H9 (cell line): Measurements from ENCODE around the gene CDKL5. TPM values are rescaled to one million over a fixed set of nuclear protein-coding genes. Genes with fewer than 3 reads are reported as not detected.
A peak's percentile ranks its signal among the peaks of the same experiment; 100 is the strongest.

Source experiments
- DNase-seq: peaks from one replicate; pipeline ENCODE4 v3.0.0-alpha.2; 2017
- H2AFZ ChIP-seq: one replicate; pipeline ENCODE4 v1.6.1; 2013; ENCODE audit warnings: mild to moderate bottlenecking, low read length, control low read depth, moderate library complexity
- H2AK5ac ChIP-seq: 2 replicates; pipeline ENCODE4 v1.6.1; 2013; ENCODE audit warnings: low read length, control low read depth, mixed read lengths; ENCODE audit not compliant: insufficient read length
- H2BK120ac ChIP-seq: one replicate; pipeline ENCODE4 v1.6.1; 2013; ENCODE audit warnings: low read depth, mild to moderate bottlenecking, low read length, control low read depth, inconsistent platforms; ENCODE audit not compliant: poor library complexity, severe bottlenecking
- H2BK12ac ChIP-seq: 2 replicates; pipeline ENCODE4 v1.6.1; 2013; ENCODE audit warnings: low read length, control low read depth, mixed read lengths, low read depth; ENCODE audit not compliant: insufficient read length
- H2BK15ac ChIP-seq: 2 replicates; pipeline ENCODE4 v1.6.1; 2013; ENCODE audit warnings: low read depth, low read length, control low read depth
- H2BK20ac ChIP-seq: one replicate; pipeline ENCODE4 v1.6.1; 2013; ENCODE audit warnings: low read depth, mild to moderate bottlenecking, low read length, control low read depth, inconsistent platforms; ENCODE audit not compliant: poor library complexity, severe bottlenecking
- H2BK5ac ChIP-seq: 2 replicates; pipeline ENCODE4 v1.6.1; 2013; ENCODE audit warnings: low read length, control low read depth, mixed read lengths; ENCODE audit not compliant: insufficient read length
- H3K14ac ChIP-seq: 2 replicates; pipeline ENCODE4 v1.6.1; 2013; ENCODE audit warnings: low read length, control low read depth; ENCODE audit not compliant: insufficient read depth
- H3K18ac ChIP-seq: 2 replicates; pipeline ENCODE4 v1.6.1; 2013; ENCODE audit warnings: low read depth, mild to moderate bottlenecking, mixed read lengths, low read length, control low read depth; ENCODE audit not compliant: insufficient read length
- H3K23ac ChIP-seq: 2 replicates; pipeline ENCODE4 v1.6.1; 2013; ENCODE audit warnings: low read length, control low read depth, mixed read lengths, low read depth; ENCODE audit not compliant: insufficient read length
- H3K23me2 ChIP-seq: 2 replicates; pipeline ENCODE4 v1.6.1; 2013; ENCODE audit warnings: low read depth, mild to moderate bottlenecking, mixed read lengths, low read length, control low read depth; ENCODE audit not compliant: insufficient read length, poor library complexity, severe bottlenecking
- H3K27ac ChIP-seq: 2 replicates; pipeline ENCODE4 v1.5.1; 2013; ENCODE audit warnings: low read length, control low read depth, mixed read lengths, low read depth; ENCODE audit not compliant: insufficient read length
- H3K27me3 ChIP-seq: 2 replicates; pipeline ENCODE4 v1.6.1; 2013; ENCODE audit warnings: low read length, control low read depth, inconsistent platforms; ENCODE audit not compliant: insufficient read depth
- H3K4ac ChIP-seq: 2 replicates; pipeline ENCODE4 v1.6.1; 2013; ENCODE audit warnings: low read depth, mild to moderate bottlenecking, control low read depth, inconsistent platforms, low read length, moderate library complexity
- H3K4me1 ChIP-seq: 2 replicates; pipeline ENCODE4 v1.6.1; 2013; ENCODE audit warnings: low read length, control low read depth, inconsistent platforms; ENCODE audit not compliant: insufficient read depth
- H3K4me2 ChIP-seq: 2 replicates; pipeline ENCODE4 v1.6.1; 2013; ENCODE audit warnings: low read length, control low read depth, mixed read lengths; ENCODE audit not compliant: insufficient read length, insufficient read depth
- H3K56ac ChIP-seq: 2 replicates; pipeline ENCODE4 v1.6.1; 2013; ENCODE audit warnings: low read depth, mild to moderate bottlenecking, mixed read lengths, low read length, control low read depth; ENCODE audit not compliant: insufficient read length
- H3K79me1 ChIP-seq: 2 replicates; pipeline ENCODE4 v1.6.1; 2013; ENCODE audit warnings: low read depth, mild to moderate bottlenecking, moderate library complexity, low read length, control low read depth, inconsistent platforms; ENCODE audit not compliant: insufficient read depth, poor library complexity, severe bottlenecking
- H3K79me2 ChIP-seq: 2 replicates; pipeline ENCODE4 v1.6.1; 2013; ENCODE audit warnings: low read length, control low read depth, inconsistent platforms; ENCODE audit not compliant: insufficient read depth
- H3K9ac ChIP-seq: 2 replicates; pipeline ENCODE4 v1.6.1; 2013; ENCODE audit warnings: low read length, control low read depth, mixed read lengths; ENCODE audit not compliant: insufficient read length; ENCODE audit errors: extremely low read depth
- H3K9me3 ChIP-seq: one replicate; pipeline ENCODE4 v1.6.1; 2013; ENCODE audit warnings: low read depth, low read length, inconsistent platforms; ENCODE audit not compliant: control insufficient read depth
- H3T11ph ChIP-seq: one replicate; pipeline ENCODE4 v1.6.1; 2013; ENCODE audit warnings: mild to moderate bottlenecking, low read length, control low read depth, inconsistent platforms
- H4K20me1 ChIP-seq: one replicate; pipeline ENCODE4 v1.6.1; 2013; ENCODE audit not compliant: control insufficient read depth, insufficient read length, insufficient read depth
- H4K5ac ChIP-seq: 2 replicates; pipeline ENCODE4 v1.6.1; 2013; ENCODE audit warnings: low read depth, mild to moderate bottlenecking, mixed read lengths, low read length, control low read depth; ENCODE audit not compliant: insufficient read length
- H4K8ac ChIP-seq: replicated peaks from 2 replicates; pipeline ENCODE4 v1.6.1; 2013; ENCODE audit warnings: low read length, control low read depth, mixed read lengths, low read depth; ENCODE audit not compliant: insufficient read length
- H4K91ac ChIP-seq: 2 replicates; pipeline ENCODE4 v1.6.1; 2013; ENCODE audit warnings: low read depth, mild to moderate bottlenecking, moderate library complexity, mixed read lengths, low read length, control low read depth; ENCODE audit not compliant: insufficient read length
- H3K27ac Mint-ChIP-seq, 3 experiments: 2 replicates in 2 of 3; 3 replicates in 1 of 3; pipeline ENCODE4 v1.8.0; 2020 to 2021; ENCODE audit warnings: mixed read lengths in 3 of 3, mild to moderate bottlenecking in 1 of 3, moderate library complexity in 1 of 3
- H3K27me3 Mint-ChIP-seq: 2 replicates; pipeline ENCODE4 v1.8.0; 2021; ENCODE audit warnings: low read depth, mild to moderate bottlenecking, moderate library complexity, mixed read lengths
- H3K36me3 Mint-ChIP-seq, 3 experiments: 2 replicates in 2 of 3; 3 replicates in 1 of 3; pipeline ENCODE4 v1.8.0; 2020 to 2021; ENCODE audit warnings: low read depth in 3 of 3, mixed read lengths in 3 of 3; ENCODE audit not compliant: insufficient read depth in 1 of 3
- H3K4me1 Mint-ChIP-seq, 2 experiments: 2 replicates each; pipeline ENCODE4 v1.8.0; 2020; ENCODE audit warnings: mixed read lengths in 2 of 2
- H3K4me3 Mint-ChIP-seq, 2 experiments: 2 replicates in 1 of 2; 3 replicates in 1 of 2; pipeline ENCODE4 v1.8.0; 2020 to 2021; ENCODE audit warnings: mild to moderate bottlenecking in 2 of 2, mixed read lengths in 2 of 2, moderate library complexity in 1 of 2
- H3K9me3 Mint-ChIP-seq, 2 experiments: 2 replicates in 1 of 2; 3 replicates in 1 of 2; pipeline ENCODE4 v1.8.0; 2020; ENCODE audit warnings: mild to moderate bottlenecking in 2 of 2, mixed read lengths in 2 of 2, moderate library complexity in 1 of 2
- WGBS: extraction: QIAGEN DNeasy Blood & Tissue Kit; methylation state at CpG from one replicate; pipeline ENCODE4 v1.1.7; 2013; ENCODE audit warnings: missing lambda C conversion rate, low lambda C conversion rate, mixed read lengths; ENCODE audit not compliant: insufficient read length; ENCODE audit errors: extremely low coverage; 5-methylcytosine and 5-hydroxymethylcytosine counted together
- total RNA-seq: library from RNA; stranded (reverse); gene quantifications from 2 replicates; pipeline ENCODE4 v1.2.1, GENCODE V29; 2021
- TF ChIP-seq, protein P1 (sequence below): fragments of 200-600 bp; sonication (generic); conservative IDR thresholded peaks from 3 replicates; pipeline ENCODE4 v1.8.0; 2021; ENCODE audit warnings: antibody characterized with exemption, mild to moderate bottlenecking

CDKL5 gene
- total RNA-seq, 1 experiment from 2014 or later, result 19.5 TPM

DNA sequence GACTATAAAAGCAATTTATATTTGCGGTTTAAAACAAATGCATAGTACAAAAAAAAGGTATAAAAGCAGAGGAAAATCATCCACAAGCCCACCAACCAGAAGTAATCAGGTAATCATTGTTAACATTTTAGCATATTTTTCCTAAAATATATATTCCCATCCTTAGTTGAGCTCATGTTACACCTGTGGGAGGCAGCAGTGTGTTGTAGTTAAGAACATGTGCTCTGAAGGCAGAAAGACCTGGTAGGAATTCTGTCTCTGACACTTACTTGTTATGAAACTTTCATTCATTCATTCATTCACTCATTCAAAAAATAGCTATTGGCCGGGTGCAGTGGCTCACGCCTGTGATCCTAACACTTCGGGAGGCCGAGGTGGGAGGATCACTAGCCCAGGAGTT, 15.4 kb upstream of the CDKL5 start:
- Histone ChIP-seq H2BK15ac (no peak overlapping the region), H4K20me1 (no peaks in the 10 kb centered on the region), H2BK5ac (no peak overlapping the region), H3K4ac (no peak overlapping the region), H3K9ac (no peak overlapping the region), H2BK20ac (no peak overlapping the region), H3K18ac (no peak overlapping the region), H3K9me3 (peaks cover 13% of the 10 kb centered on the region), H3K56ac (no peak overlapping the region), H3K4me2 (no peak overlapping the region), H3K79me1 (no peaks in the 10 kb centered on the region), H2BK120ac (no peak overlapping the region), H3K23ac (no peak overlapping the region), H4K5ac (no peak overlapping the region), H3T11ph (no peak overlapping the region), H3K79me2 (no peaks in the 10 kb centered on the region), H3K4me1 (no peaks in the 10 kb centered on the region), H3K27ac (no peak overlapping the region), H4K8ac (no peak overlapping the region), H3K23me2 (no peaks in the 10 kb centered on the region), H2AK5ac (no peak overlapping the region), H3K27me3 (no peaks in the 10 kb centered on the region), H2AFZ (no peak overlapping the region), H4K91ac (no peak overlapping the region), H2BK12ac (no peak overlapping the region), H3K14ac (no peak overlapping the region)
- H3K4me1 Mint-ChIP-seq, result no peaks in the 10 kb centered on the region
- H3K9me3 Mint-ChIP-seq, result peaks cover 61 to 63% of the 10 kb centered on the region in 2 experiments
- H3K4me3 Mint-ChIP-seq, result no peak overlapping the region
- TF ChIP-seq, protein P1, sequence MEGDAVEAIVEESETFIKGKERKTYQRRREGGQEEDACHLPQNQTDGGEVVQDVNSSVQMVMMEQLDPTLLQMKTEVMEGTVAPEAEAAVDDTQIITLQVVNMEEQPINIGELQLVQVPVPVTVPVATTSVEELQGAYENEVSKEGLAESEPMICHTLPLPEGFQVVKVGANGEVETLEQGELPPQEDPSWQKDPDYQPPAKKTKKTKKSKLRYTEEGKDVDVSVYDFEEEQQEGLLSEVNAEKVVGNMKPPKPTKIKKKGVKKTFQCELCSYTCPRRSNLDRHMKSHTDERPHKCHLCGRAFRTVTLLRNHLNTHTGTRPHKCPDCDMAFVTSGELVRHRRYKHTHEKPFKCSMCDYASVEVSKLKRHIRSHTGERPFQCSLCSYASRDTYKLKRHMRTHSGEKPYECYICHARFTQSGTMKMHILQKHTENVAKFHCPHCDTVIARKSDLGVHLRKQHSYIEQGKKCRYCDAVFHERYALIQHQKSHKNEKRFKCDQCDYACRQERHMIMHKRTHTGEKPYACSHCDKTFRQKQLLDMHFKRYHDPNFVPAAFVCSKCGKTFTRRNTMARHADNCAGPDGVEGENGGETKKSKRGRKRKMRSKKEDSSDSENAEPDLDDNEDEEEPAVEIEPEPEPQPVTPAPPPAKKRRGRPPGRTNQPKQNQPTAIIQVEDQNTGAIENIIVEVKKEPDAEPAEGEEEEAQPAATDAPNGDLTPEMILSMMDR, result peak; percentile 49
- H3K27me3 Mint-ChIP-seq, result no peaks in the 10 kb centered on the region
- no peak overlapping the region for H3K27ac Mint-ChIP-seq
- WGBS, result no CpG with 5 or more reads among the region's 5 CpGs
- H3K36me3 Mint-ChIP-seq, result no peaks in the 10 kb centered on the region; a peak in 3 of 7 replicates
- no peak for DNase-seq
